Mucosa of gallbladder (tissue), 1 donor: ENCODE data around the gene MIGA1. TPM values are rescaled to one million over a fixed set of nuclear protein-coding genes. Genes with fewer than 3 reads are reported as not detected.
"Not testable (repeated sequence)": the region's sequence is repeated elsewhere in the genome, so short reads cannot be mapped to it uniquely, and the experiment has no call there.

Experiments
- DNase-seq: peaks from one replicate; pipeline ENCODE4 v3.0.0-alpha.2; 2020; ENCODE audit warnings: low spot score
- total RNA-seq: library from RNA; stranded (reverse); gene quantifications from one replicate; pipeline ENCODE4 v1.2.1, GENCODE V29; 2021
- donor health status: DM: no; HTN: no; CAD: no.

MIGA1 gene
- total RNA-seq, 1 donor from 2014 or later: 22.4 TPM

GRCh38 chr1:77910116-77910515 is 130.7 kb downstream of the MIGA1 start:
- DNase-seq: no peak

GRCh38 chr1:77918918-77919317 is 139.5 kb downstream of the MIGA1 start:
- not testable (repeated sequence) for DNase-seq

GRCh38 chr1:77925518-77925917 is 146.1 kb downstream of the MIGA1 start:
- no peak for DNase-seq

- no peak for DNase-seq
These were observed 146.5 kb downstream of the MIGA1 start for GRCh38 chr1:77925956-77926355.

- DNase-seq: no peak
These were observed 147.3 kb downstream of the MIGA1 start for GRCh38 chr1:77926561-77927357.

GRCh38 chr1:77927414-77927813 is 148.0 kb downstream of the MIGA1 start:
- no peak for DNase-seq

Other genes with a start within 250 kb of the MIGA1 start
- 37.8 TPM for gene ZZZ3, start 97.0 kb upstream of the MIGA1 start, total RNA-seq
- gene USP33, start 19.8 kb upstream of the MIGA1 start, total RNA-seq: 61.1 TPM
- 36.5 TPM for gene NEXN, start 109.0 kb downstream of the MIGA1 start, total RNA-seq
- gene FUBP1, start 199.4 kb downstream of the MIGA1 start, total RNA-seq: 107 TPM
- gene DNAJB4, start 225.3 kb downstream of the MIGA1 start, total RNA-seq: 52.5 TPM